ENCODE results near the gene PLB1. TPM values are rescaled to one million over a fixed set of nuclear protein-coding genes. Genes with fewer than 3 reads are reported as not detected.
A peak's percentile ranks its signal among the peaks of the same experiment; 100 is the strongest.

The PLB1 gene
- polyA plus RNA-seq, 3 donors from 2014 or later = 0.43 to 1.2 TPM; not detected in 1

GRCh38 chr2:28475088-28475595, 20.7 kb upstream of the PLB1 start:
- DNase-seq = no peak
- H3K4me3 Mint-ChIP-seq = no peak overlapping the region
- H3K27ac Mint-ChIP-seq = no peak overlapping the region
- H3K27me3 Mint-ChIP-seq (ENCODE audit: low read depth in 3 of 3) = peaks cover 2 to 4% (median 2%) of the 10 kb centered on the region in 3 donors
- H3K4me1 Mint-ChIP-seq = peaks cover 0 to 9% of the 10 kb centered on the region in 2 donors
- peaks cover 0 to 4% (median 0%) of the 10 kb centered on the region in 3 donors for H3K36me3 Mint-ChIP-seq
- no peaks in the 10 kb centered on the region for H3K9me3 Mint-ChIP-seq

- DNase-seq = no peak
- Mint-ChIP-seq H3K4me1 (peaks cover 0 to 2% of the 10 kb centered on the region in 2 donors), H3K4me3 (no peak overlapping the region), H3K36me3 (peaks cover 0 to 4% (median 0%) of the 10 kb centered on the region in 3 donors), H3K27ac (no peak overlapping the region), H3K27me3 (ENCODE audit: low read depth in 3 of 3) (peaks cover 2 to 4% (median 2%) of the 10 kb centered on the region in 3 donors), H3K9me3 (no peaks in the 10 kb centered on the region)
Measured at GRCh38 chr2:28477087-28477486, 18.8 kb upstream of the PLB1 start.

- DNase-seq = no peak
- Mint-ChIP-seq H3K9me3 (no peaks in the 10 kb centered on the region), H3K4me3 (no peak overlapping the region), H3K27me3 (ENCODE audit: low read depth in 3 of 3) (peaks cover 2 to 4% (median 2%) of the 10 kb centered on the region in 3 donors), H3K4me1 (no peaks in the 10 kb centered on the region), H3K36me3 (peaks cover 0 to 4% (median 0%) of the 10 kb centered on the region in 3 donors), H3K27ac (no peak overlapping the region)
Measured at GRCh38 chr2:28477645-28478044, 18.2 kb upstream of the PLB1 start.

GRCh38 chr2:28480403-28481049, 15.3 kb upstream of the PLB1 start:
- H3K36me3 Mint-ChIP-seq = no peaks in the 10 kb centered on the region
- H3K27ac Mint-ChIP-seq = no peak overlapping the region
- no peaks in the 10 kb centered on the region for H3K4me1 Mint-ChIP-seq
- no peak overlapping the region for H3K4me3 Mint-ChIP-seq
- H3K9me3 Mint-ChIP-seq = no peaks in the 10 kb centered on the region
- no peak for DNase-seq
- H3K27me3 Mint-ChIP-seq (ENCODE audit: low read depth in 3 of 3) = peaks cover 0 to 2% (median 0%) of the 10 kb centered on the region in 3 donors

GRCh38 chr2:28481905-28482304, 14.0 kb upstream of the PLB1 start:
- H3K4me3 Mint-ChIP-seq = no peak overlapping the region
- H3K27ac Mint-ChIP-seq = no peak overlapping the region
- H3K9me3 Mint-ChIP-seq = no peaks in the 10 kb centered on the region
- H3K36me3 Mint-ChIP-seq = no peaks in the 10 kb centered on the region
- H3K27me3 Mint-ChIP-seq (ENCODE audit: low read depth in 3 of 3) = peaks cover 0 to 2% (median 0%) of the 10 kb centered on the region in 3 donors
- H3K4me1 Mint-ChIP-seq = no peaks in the 10 kb centered on the region
- DNase-seq = no peak

GRCh38 chr2:28484835-28485234, 11.0 kb upstream of the PLB1 start:
- Mint-ChIP-seq H3K27ac (peak overlapping the region in 1 of 6 donors; percentile 41), H3K4me1 (no peaks in the 10 kb centered on the region), H3K36me3 (no peaks in the 10 kb centered on the region), H3K4me3 (no peak overlapping the region), H3K9me3 (no peaks in the 10 kb centered on the region), H3K27me3 (ENCODE audit: low read depth in 3 of 3) (peaks cover 0 to 2% (median 0%) of the 10 kb centered on the region in 3 donors)
- no peak for DNase-seq

GRCh38 chr2:28486526-28486925, 9.3 kb upstream of the PLB1 start:
- no peak overlapping the region for H3K4me3 Mint-ChIP-seq
- no peaks in the 10 kb centered on the region for H3K4me1 Mint-ChIP-seq
- H3K9me3 Mint-ChIP-seq = no peaks in the 10 kb centered on the region
- no peak for DNase-seq
- H3K27ac Mint-ChIP-seq = no peak overlapping the region
- H3K36me3 Mint-ChIP-seq = no peaks in the 10 kb centered on the region
- peaks cover 0 to 3% (median 2%) of the 10 kb centered on the region in 3 donors for H3K27me3 Mint-ChIP-seq (ENCODE audit: low read depth in 3 of 3)

- Mint-ChIP-seq H3K27me3 (ENCODE audit: low read depth in 3 of 3) (peaks cover 0 to 3% (median 2%) of the 10 kb centered on the region in 3 donors), H3K36me3 (no peaks in the 10 kb centered on the region), H3K4me3 (no peak overlapping the region), H3K9me3 (no peaks in the 10 kb centered on the region), H3K27ac (peak overlapping the region in 2 of 6 donors; percentile 16 to 45), H3K4me1 (no peaks in the 10 kb centered on the region)
- no peak for DNase-seq
Measured at GRCh38 chr2:28487258-28487657, 8.6 kb upstream of the PLB1 start.

- Mint-ChIP-seq H3K9me3 (no peaks in the 10 kb centered on the region), H3K36me3 (no peaks in the 10 kb centered on the region), H3K4me3 (no peak overlapping the region), H3K27me3 (ENCODE audit: low read depth in 3 of 3) (peaks cover 0 to 3% (median 2%) of the 10 kb centered on the region in 3 donors), H3K4me1 (no peaks in the 10 kb centered on the region), H3K27ac (no peak overlapping the region)
- no peak for DNase-seq
Measured at GRCh38 chr2:28488083-28488830, 7.6 kb upstream of the PLB1 start.

GRCh38 chr2:28488858-28489575, 6.8 kb upstream of the PLB1 start:
- H3K27me3 Mint-ChIP-seq (ENCODE audit: low read depth in 3 of 3) = peaks cover 0 to 3% (median 2%) of the 10 kb centered on the region in 3 donors
- no peaks in the 10 kb centered on the region for H3K4me1 Mint-ChIP-seq
- H3K9me3 Mint-ChIP-seq = no peaks in the 10 kb centered on the region
- H3K36me3 Mint-ChIP-seq = no peaks in the 10 kb centered on the region
- DNase-seq = no peak
- H3K4me3 Mint-ChIP-seq = no peak overlapping the region
- H3K27ac Mint-ChIP-seq = no peak overlapping the region

GRCh38 chr2:28490558-28490957, 5.3 kb upstream of the PLB1 start:
- Mint-ChIP-seq H3K4me1 (no peaks in the 10 kb centered on the region), H3K36me3 (no peaks in the 10 kb centered on the region), H3K9me3 (no peaks in the 10 kb centered on the region), H3K4me3 (no peak overlapping the region), H3K27ac (no peak overlapping the region), H3K27me3 (ENCODE audit: low read depth in 3 of 3) (peaks cover 0 to 3% (median 2%) of the 10 kb centered on the region in 3 donors)
- DNase-seq = no peak

- no peak overlapping the region for H3K27ac Mint-ChIP-seq
- no peak overlapping the region for H3K4me3 Mint-ChIP-seq
- no peaks in the 10 kb centered on the region for H3K4me1 Mint-ChIP-seq
- no peaks in the 10 kb centered on the region for H3K36me3 Mint-ChIP-seq
- DNase-seq = no peak
- H3K27me3 Mint-ChIP-seq (ENCODE audit: low read depth in 3 of 3) = peaks cover 0 to 3% (median 2%) of the 10 kb centered on the region in 3 donors
- H3K9me3 Mint-ChIP-seq = no peaks in the 10 kb centered on the region
Measured at GRCh38 chr2:28492282-28492681, 3.6 kb upstream of the PLB1 start.

- no peaks in the 10 kb centered on the region for H3K9me3 Mint-ChIP-seq
- H3K4me1 Mint-ChIP-seq = no peaks in the 10 kb centered on the region
- H3K4me3 Mint-ChIP-seq = no peak overlapping the region
- DNase-seq = no peak
- no peaks in the 10 kb centered on the region for H3K36me3 Mint-ChIP-seq
- no peak overlapping the region for H3K27ac Mint-ChIP-seq
- H3K27me3 Mint-ChIP-seq (ENCODE audit: low read depth in 3 of 3) = peaks cover 0 to 3% (median 2%) of the 10 kb centered on the region in 3 donors
Measured at GRCh38 chr2:28493636-28494035, 2.2 kb upstream of the PLB1 start.

- Mint-ChIP-seq H3K36me3 (no peaks in the 10 kb centered on the region), H3K4me3 (no peak overlapping the region), H3K4me1 (no peaks in the 10 kb centered on the region), H3K9me3 (no peaks in the 10 kb centered on the region), H3K27ac (peak overlapping the region in 1 of 6 donors; percentile 51), H3K27me3 (ENCODE audit: low read depth in 3 of 3) (peaks cover 0 to 2% (median 2%) of the 10 kb centered on the region in 3 donors)
- no peak for DNase-seq
Measured at GRCh38 chr2:28496781-28497180, 921 bp downstream of the PLB1 start.
